Spinal cord (tissue), 10 donors: ENCODE results near the gene VPS54. TPM values are rescaled to one million over a fixed set of nuclear protein-coding genes. Genes with fewer than 3 reads are reported as not detected.
A peak's percentile ranks its signal among the peaks of the same experiment; 100 is the strongest.

ENCODE experiments used
- DNase-seq, 6 donors: peaks; one replicate each; pipeline versions ENCODE4 v3.0.0 to v3.0.0-alpha.2; 2013 to 2015; ENCODE audit warnings: low spot score in 6 of 6, low read depth in 4 of 6
- H3K27ac ChIP-seq: one replicate; pipeline ENCODE4 v1.5.1; 2013; ENCODE audit warnings: low read depth, low read length, control low read depth
- H3K27me3 ChIP-seq: one replicate; pipeline ENCODE4 v1.6.1; 2013; ENCODE audit warnings: low read length; ENCODE audit not compliant: control insufficient read depth, insufficient read depth
- H3K36me3 ChIP-seq: one replicate; pipeline ENCODE4 v1.6.1; 2013; ENCODE audit warnings: low read length; ENCODE audit not compliant: control insufficient read depth, insufficient read depth
- H3K4me1 ChIP-seq: one replicate; pipeline ENCODE4 v1.6.1; 2013; ENCODE audit warnings: low read length; ENCODE audit not compliant: control insufficient read depth, insufficient read depth
- H3K4me3 ChIP-seq: one replicate; pipeline ENCODE4 v1.5.1; 2013; ENCODE audit warnings: low read depth, low read length, control low read depth
- H3K9me3 ChIP-seq: one replicate; pipeline ENCODE4 v1.6.1; 2013; ENCODE audit warnings: low read length; ENCODE audit not compliant: control insufficient read depth, insufficient read depth
- WGBS: methylation state at CpG from one replicate; pipeline ENCODE4 v1.1.5; 2013; ENCODE audit warnings: missing lambda C conversion rate; ENCODE audit not compliant: insufficient coverage; 5-methylcytosine and 5-hydroxymethylcytosine counted together
- polyA plus RNA-seq, 2 donors: library from polyadenylated mRNA; unstranded; fragments of 120-200 nt; gene quantifications; one replicate each; pipeline ENCODE4 v1.2.1, GENCODE V29; 2013; ENCODE audit not compliant: insufficient read length in 2 of 2
- total RNA-seq, 2 donors: library from RNA; depleted of rRNA in 1 of 2; stranded (reverse); fragments of 120-200 nt in 1 of 2; fragments of >200 nt in 1 of 2; gene quantifications; one replicate each; pipeline versions ENCODE4 v1.2.3 to v1.2.4, GENCODE V29; 2013 to 2014
- donor health status: healthy.

The VPS54 gene
- total and polyA plus RNA-seq, 4 donors: 25.5 to 42.8 (median 30.1) TPM

- no peak overlapping the region for H3K4me3 ChIP-seq
- no peak overlapping the region for H3K27ac ChIP-seq
- H3K9me3 ChIP-seq: no peaks in the 10 kb centered on the region
- no CpG with 5 or more reads among the region's 3 CpGs for WGBS
- H3K4me1 ChIP-seq: no peaks in the 10 kb centered on the region
- peak in 2 of 6 donors; percentile 36 to 38 for DNase-seq
- H3K27me3 ChIP-seq: no peaks in the 10 kb centered on the region
- H3K36me3 ChIP-seq: no peaks in the 10 kb centered on the region
These were observed 33.4 kb upstream of the VPS54 start for GRCh38 chr2:64052463-64053241.

GRCh38 chr2:64049633-64050220 is 30.5 kb upstream of the VPS54 start:
- DNase-seq: peak; percentile 44 to 90 (median 66)
- no peak overlapping the region for H3K27ac ChIP-seq
- H3K4me1 ChIP-seq: no peaks in the 10 kb centered on the region
- no peak overlapping the region for H3K4me3 ChIP-seq
- H3K9me3 ChIP-seq: no peaks in the 10 kb centered on the region
- no peaks in the 10 kb centered on the region for H3K27me3 ChIP-seq
- WGBS: 10% methylated on average over 2 of the region's 3 CpGs
- H3K36me3 ChIP-seq: no peaks in the 10 kb centered on the region

- no peaks in the 10 kb centered on the region for H3K4me1 ChIP-seq
- H3K27me3 ChIP-seq: no peaks in the 10 kb centered on the region
- no peak for DNase-seq
- WGBS: 100% methylated on average over 1 of the region's 2 CpGs
- no peak overlapping the region for H3K27ac ChIP-seq
- no peaks in the 10 kb centered on the region for H3K36me3 ChIP-seq
- no peak overlapping the region for H3K4me3 ChIP-seq
- no peaks in the 10 kb centered on the region for H3K9me3 ChIP-seq
These were observed 26.7 kb upstream of the VPS54 start for GRCh38 chr2:64045938-64046337.

DNA sequence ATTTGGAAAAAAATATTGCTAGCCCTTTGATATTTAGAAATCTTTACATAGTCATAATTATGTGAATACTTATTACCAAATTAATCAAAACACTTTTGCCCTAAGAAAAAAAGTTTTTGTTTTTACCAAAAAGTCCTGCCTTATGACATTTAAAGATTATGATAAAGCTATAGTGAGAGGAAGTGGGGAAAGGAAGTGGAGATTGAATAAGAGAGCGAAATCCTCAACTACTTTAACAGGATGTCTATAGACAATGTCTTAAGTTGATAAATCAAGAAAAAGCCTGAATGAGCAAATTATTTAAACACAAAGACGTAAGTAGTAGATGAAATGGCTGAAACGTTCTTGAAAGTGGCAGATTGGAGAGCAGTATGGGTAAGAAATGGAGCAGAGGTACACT is 20.9 kb upstream of the VPS54 start:
- H3K4me3 ChIP-seq: no peak overlapping the region
- H3K4me1 ChIP-seq: no peaks in the 10 kb centered on the region
- no peaks in the 10 kb centered on the region for H3K9me3 ChIP-seq
- H3K27me3 ChIP-seq: no peaks in the 10 kb centered on the region
- H3K36me3 ChIP-seq: no peaks in the 10 kb centered on the region
- no CpG with 5 or more reads among the region's 3 CpGs for WGBS
- DNase-seq: no peak
- no peak overlapping the region for H3K27ac ChIP-seq

- H3K36me3 ChIP-seq: no peaks in the 10 kb centered on the region
- DNase-seq: no peak
- no peaks in the 10 kb centered on the region for H3K4me1 ChIP-seq
- no peak overlapping the region for H3K27ac ChIP-seq
- no peaks in the 10 kb centered on the region for H3K27me3 ChIP-seq
- no peaks in the 10 kb centered on the region for H3K9me3 ChIP-seq
- 83% methylated on average over 1 of the region's 5 CpGs for WGBS
- H3K4me3 ChIP-seq: no peak overlapping the region
These were observed 16.9 kb upstream of the VPS54 start for GRCh38 chr2:64036034-64036705.

DNA sequence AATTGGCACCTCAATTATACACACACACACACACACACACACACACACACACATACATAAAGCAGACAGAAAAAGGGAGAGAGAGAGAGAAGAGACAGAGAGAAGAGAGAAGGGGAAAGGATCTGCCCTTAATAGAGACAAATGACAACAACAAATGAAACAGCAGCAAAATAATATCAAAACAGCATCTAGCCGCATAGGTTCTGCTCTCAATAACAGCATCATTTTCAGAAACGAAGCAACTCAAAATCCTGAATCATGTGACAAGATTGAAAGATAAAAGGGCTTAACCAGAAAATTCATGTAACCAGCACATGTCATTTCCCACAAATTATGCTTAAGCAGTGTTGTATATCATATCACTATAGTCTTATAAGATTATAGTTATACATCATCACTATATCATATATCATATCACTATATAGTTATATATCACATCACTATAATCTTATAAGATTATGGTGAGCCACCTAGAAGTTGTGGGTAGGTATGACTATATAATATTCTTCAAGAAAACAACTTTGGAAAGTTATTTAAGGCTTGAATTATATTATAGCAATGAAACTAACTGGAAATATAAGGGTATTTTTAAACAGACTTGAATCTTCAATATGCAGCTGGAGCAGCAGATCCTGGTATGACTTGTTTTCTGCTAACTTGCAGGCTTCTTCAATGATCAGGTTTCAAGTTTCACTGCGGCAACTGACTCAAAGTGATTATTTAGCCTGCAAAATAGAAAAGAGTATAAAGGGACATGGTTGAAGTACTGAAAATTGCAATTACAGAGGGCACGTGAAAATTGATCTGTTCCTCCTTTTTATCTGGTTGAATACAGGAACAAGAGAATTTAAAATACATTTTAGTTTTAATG is 16.1 kb upstream of the VPS54 start:
- no peak overlapping the region for H3K4me3 ChIP-seq
- H3K27ac ChIP-seq: no peak overlapping the region
- H3K4me1 ChIP-seq: no peaks in the 10 kb centered on the region
- no peaks in the 10 kb centered on the region for H3K9me3 ChIP-seq
- H3K36me3 ChIP-seq: no peaks in the 10 kb centered on the region
- no peak for DNase-seq
- H3K27me3 ChIP-seq: no peaks in the 10 kb centered on the region
- WGBS: 78% methylated on average over 1 of the region's 4 CpGs

DNA sequence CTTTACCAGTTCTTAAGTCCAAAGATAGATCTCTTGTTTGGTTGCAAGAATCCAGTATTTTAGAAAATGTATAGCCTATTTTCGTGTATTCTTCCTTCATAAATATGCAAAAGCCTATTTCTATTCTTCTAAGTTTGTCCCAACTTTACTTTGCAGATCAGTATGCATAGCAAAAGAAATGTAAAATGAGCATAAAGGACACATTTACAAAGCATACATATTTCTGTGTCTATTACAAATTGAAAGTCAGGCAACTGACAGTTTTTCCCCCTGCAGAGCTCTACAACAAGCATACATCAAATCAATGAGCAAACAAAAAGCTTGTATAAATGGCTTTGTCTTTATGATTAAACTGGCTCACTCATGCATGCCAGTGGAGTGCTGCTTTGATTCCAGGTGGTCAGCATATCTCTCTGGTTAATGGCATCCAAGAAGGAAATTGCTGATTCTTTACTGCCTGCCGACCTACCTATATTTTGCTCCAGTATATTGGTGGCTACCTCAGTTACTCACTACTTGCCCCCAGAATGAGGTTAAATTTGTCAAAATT is 10.0 kb upstream of the VPS54 start:
- H3K9me3 ChIP-seq: no peaks in the 10 kb centered on the region
- no peaks in the 10 kb centered on the region for H3K36me3 ChIP-seq
- WGBS: no CpG with 5 or more reads among the region's 2 CpGs
- H3K27ac ChIP-seq: no peak overlapping the region
- no peak overlapping the region for H3K4me3 ChIP-seq
- peak in 1 of 6 donors; percentile 63 for DNase-seq
- H3K27me3 ChIP-seq: no peaks in the 10 kb centered on the region
- no peaks in the 10 kb centered on the region for H3K4me1 ChIP-seq

DNA sequence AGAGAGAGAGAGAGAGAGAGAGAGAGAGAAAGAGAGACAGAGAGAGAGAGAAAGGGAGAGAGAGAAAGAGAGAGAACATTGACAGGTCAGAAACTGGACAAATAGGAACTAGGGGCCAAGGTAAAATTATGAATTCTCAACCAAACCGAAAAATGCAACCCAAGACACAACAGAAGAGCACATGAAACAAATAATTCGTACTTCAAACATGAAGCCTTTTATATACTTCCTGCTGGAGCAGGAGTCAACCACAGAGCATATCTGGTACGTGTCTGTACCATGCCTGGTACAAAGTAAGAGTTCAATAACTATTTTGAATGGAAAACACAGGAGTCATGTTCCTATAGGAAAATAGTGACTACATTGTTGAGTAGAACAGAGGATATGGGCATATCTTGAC is 6.5 kb upstream of the VPS54 start:
- Histone ChIP-seq H3K4me1 (no peaks in the 10 kb centered on the region), H3K9me3 (no peaks in the 10 kb centered on the region), H3K36me3 (no peaks in the 10 kb centered on the region), H3K27me3 (no peaks in the 10 kb centered on the region), H3K4me3 (no peak overlapping the region), H3K27ac (no peak overlapping the region)
- WGBS: no CpG with 5 or more reads among the region's 3 CpGs
- no peak for DNase-seq

DNA sequence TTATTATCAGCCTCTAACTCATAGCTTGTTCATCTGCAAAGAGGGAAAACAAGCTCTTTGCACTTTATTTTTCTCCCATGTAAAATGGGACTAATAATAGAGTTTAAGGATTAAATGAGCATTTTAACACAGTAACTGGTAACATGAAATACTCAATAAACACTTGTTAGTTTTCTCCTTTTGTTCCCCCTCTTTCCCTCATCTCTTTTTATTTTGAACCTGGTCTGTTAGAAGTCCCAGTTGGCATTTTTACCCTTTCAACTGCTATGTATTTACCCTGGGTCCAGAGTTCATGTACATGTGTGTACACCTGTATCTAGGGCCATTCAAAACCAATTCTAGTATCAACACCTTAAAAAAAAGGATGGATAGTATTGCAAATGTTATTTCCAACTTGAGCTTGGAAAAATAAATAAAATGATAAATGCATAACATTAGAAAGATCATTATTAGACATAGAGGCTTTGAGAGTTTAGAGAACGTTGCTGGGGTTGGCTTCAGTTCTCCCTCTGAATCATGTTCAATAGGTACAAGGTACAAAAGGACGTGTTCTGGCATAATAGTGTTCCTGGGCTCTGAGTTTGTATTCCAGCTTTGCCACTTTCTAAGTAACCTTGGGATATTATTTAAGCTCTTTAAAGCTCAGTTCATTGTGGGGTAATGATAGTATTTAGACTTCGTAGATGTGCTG is 5.2 kb upstream of the VPS54 start:
- Histone ChIP-seq H3K27me3 (no peaks in the 10 kb centered on the region), H3K9me3 (no peaks in the 10 kb centered on the region), H3K4me3 (no peak overlapping the region), H3K4me1 (peaks cover 3% of the 10 kb centered on the region), H3K27ac (no peak overlapping the region), H3K36me3 (no peaks in the 10 kb centered on the region)
- DNase-seq: no peak
- WGBS: no CpG with 5 or more reads among the region's 3 CpGs
